GM21390 (cell line): ENCODE results near the gene RAVER2.
"Not testable (repeated sequence)": the region's sequence is repeated elsewhere in the genome, so short reads cannot be mapped to it uniquely, and the experiment has no call there.

Source experiments
- ATAC-seq: cut with Tn5 transposase; IDR thresholded peaks from one replicate; pipeline ENCODE4 v1.9.1; 2021; ENCODE audit not compliant: unreplicated experiment

RAVER2 gene

DNA sequence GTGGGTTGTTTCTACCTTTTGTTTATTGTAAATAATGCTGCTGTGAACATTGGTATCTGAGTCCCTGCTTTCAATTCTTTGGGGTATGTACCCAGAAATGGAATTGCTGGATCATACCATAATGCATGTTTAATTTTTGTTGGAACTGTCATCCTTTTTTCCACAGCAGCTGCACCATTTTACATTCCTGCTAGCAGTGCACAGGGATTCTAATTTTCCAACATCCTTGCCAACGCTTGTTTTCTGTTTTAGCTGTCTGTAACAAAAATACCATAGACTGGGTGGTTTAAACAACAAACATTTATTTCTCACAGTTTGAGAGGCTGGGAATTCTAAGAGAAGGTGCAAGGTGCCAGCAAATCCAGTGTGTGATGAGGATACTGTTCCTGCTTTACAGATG, 65.1 kb downstream of the RAVER2 start:
- ATAC-seq, result no peak

DNA sequence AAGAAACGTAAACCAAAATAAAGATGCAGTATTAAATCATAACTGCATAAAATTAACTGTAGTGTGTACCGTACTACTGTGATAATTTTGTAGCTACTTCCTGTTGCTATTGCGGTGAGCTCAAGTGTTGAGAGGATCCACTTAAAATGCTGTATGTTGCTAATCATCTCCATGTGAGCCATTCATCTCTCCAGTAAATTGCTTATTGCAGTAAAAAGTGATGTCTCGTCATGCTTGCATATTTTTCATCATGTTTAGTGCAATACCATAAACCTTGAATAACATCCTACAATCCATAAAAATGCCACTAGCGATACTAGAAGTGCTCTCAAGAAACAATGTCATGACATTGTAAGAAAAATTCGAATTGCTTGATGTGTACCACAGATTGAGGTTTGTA, 66.3 kb downstream of the RAVER2 start:
- ATAC-seq, result no peak

DNA sequence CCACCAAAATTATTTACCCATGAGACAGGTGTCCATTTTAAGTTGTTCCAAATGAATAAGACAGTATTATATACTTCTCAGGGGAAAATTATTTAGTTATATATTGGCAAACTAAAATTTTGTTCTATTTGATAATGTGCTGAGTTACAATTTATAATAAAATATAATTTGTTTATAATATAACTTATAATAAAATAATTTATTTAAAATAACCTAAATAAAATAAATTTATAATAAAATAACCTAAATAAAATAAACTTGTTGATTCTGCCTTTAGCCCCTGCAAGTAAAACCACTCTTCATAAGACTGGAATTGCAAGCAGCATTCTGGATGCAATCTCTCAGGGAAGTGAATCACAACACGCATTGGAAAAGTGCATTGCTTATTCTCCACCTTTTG, 69.6 kb downstream of the RAVER2 start:
- no peak for ATAC-seq

DNA sequence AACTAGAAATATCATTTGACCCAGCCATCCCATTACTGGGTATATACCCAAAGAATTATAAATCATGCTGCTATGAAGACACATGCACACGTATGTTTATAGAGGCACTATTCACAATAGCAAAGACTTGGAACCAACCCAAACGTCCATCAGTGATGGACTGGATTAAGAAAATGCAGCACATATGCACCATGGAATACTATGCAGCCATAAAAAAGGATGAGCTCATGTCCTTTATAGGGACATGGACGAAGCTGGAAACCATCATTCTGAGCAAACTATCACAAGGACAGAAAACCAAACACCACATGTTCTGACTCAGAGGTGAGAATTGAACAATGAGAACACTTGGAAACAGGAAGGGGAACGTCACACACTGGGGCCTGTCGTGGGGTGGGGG, 72.5 kb downstream of the RAVER2 start:
- not testable (repeated sequence) for ATAC-seq

DNA sequence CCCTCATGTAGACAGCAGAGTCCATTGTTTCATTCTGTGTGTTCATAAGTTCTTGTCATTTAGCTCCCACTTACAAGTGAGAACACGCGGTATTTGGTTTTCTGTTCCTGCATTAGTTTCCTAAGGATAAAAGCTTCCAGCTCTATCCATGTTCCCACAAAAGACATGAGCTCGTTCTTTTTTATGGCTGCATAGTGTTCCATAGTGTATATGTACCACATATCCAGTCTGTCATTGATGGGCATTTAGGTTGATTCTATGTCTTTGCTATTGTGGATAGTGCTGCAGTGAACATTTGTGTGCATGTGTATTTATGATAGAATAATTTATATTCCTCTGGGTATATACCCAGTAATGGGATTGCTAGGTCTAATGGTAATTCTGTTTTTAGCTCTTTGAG, 75.7 kb downstream of the RAVER2 start:
- not testable (repeated sequence) for ATAC-seq

DNA sequence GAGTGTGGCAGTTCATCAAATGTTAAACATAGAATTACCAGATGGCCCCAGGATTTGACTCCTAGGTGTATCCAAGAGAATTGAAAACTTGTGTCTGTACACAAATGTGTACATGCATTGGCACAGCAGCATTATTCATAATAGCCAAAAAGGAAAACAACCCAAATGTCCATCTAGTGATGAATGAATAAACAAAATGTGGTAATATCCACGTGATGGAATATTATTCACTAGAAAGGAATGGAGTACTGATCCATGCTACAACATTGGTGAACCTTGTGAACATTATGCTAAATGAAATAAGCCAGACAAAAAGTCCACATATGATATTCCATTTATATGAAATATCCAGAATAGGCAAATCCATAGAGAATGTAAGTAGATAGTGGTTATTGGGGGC, 77.7 kb downstream of the RAVER2 start:
- no peak for ATAC-seq

DNA sequence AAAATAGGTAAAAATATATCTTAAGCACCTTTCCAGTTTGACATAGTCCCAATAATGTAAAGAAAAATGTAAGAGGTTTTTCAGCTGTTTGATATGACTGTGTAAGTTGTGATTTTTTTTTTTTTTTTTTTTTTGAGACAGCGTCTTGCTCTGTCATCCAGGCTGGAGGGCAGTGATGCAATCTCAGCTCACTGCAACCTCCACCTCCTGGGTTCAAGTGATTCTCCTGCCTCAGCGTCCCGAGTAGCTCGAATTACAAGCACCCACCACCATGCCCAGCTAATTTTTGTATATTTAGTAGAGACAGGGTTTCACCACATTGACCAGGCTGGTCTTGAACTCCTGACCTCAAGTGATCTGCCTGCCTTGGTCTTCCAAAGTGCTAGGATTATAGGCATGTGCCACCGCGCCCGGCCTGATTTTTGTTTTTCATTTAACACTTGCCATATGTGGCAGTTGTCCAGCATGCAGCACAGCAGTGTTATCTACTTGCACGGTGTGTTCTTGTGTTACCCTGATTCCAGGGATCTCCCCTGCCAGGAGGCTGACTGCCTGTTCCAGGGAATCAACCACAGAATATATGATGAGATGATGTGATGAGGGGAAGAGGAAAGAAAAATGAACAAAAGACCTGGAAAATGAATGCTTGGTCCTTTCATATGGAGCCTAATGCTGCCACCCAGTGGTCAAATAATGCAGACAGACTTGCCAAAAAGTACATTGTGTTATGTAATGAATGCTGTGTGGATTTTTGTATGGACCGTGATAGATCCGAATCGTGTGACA, 79.0 kb downstream of the RAVER2 start:
- peak; percentile 63 for ATAC-seq

DNA sequence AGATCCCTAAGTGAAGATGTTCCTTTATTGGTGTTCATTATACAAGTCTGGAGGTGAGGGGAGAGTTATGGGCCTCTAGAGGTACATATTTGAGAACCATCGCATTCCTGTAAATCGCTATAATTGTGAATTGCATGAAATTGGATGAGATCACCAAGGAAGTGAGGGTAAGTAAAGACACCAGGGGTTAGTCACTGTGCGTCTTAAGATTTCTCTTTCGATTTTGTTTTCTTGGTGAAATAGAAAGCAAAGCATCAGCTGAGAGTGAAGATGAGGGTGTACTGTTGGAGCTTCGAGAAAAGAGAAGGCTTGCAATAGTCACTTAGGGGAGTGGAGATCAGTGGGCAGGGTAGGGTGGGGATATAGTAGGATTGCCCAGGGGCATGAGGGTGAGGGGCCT, 82.1 kb downstream of the RAVER2 start:
- peak; percentile 51 for ATAC-seq

DNA sequence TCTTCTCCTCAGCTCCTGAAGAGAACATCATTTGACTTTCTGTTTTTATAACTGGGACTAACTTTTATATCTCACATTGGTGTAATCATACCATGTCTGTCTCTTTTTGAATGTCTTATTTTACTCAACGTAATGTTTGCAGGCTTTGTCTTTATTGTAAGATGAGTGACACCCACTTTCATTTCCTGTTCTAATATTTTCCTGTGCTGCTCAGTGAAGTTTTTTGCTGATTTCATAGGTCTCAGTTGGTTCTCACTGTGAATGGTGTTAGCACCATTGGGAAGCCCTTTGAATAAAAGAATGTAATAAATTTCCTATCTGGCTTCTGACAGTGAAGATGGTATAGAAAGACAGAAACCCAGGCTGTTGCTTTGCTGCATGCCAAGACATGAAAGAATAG, 84.0 kb downstream of the RAVER2 start:
- no peak for ATAC-seq

DNA sequence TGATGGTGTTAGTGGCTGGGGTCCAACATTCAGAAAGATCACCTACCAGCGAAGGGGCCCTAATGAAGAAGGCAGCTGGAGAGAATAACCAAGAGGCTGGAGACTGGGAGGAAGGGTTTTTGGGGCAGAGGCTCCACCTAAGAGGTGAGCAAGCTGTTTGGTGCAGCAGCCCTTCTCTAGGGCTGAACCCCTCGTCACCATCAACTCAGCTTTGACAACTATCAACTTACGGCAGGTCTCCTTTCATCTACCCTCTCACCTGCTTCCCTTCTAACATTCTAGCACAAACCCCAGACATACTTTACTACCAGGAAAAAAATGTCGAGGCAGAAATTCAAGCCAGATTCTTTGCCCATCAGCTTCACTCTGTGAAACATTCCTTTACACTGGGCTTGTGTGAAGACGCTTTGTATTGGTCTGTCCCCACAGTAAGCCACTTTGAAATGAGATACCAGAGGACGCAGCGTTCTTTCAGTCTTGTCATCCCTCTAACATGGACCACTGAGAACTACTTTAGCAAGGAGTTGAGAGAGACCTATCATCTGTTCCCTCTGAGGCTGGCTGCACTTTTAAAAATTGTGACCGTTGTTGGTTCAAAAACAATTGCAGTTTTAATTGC, 84.6 kb downstream of the RAVER2 start:
- ATAC-seq, result no peak

DNA sequence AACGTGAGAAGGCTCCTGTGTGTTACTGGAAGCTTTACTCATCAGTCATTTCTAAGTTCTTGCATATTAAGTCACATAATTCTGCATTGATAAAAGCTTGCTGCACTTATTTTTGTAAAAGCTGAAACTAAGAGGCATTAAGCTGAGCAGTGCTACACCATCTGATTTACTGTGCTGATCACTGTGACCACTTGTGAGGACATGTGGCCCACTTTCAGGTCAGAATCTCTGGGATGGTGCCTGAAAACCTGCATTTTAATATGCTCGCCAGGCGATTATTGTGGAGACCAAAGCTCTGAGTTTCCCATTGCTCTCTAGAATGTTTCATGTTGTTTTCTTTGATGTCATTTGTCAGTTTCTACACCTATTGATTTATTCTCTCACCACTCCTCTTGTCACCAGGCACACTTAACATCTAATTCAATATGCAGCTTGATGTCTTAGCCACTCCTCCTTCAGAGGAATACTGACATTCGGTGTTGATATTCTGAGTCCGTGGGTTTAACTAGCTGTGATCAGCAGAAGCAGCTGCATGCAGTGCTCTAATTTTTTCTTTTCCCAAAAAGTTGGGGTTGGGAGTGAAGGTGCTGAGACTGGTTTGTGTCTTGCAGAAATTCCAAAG, 85.3 kb downstream of the RAVER2 start:
- no peak for ATAC-seq

DNA sequence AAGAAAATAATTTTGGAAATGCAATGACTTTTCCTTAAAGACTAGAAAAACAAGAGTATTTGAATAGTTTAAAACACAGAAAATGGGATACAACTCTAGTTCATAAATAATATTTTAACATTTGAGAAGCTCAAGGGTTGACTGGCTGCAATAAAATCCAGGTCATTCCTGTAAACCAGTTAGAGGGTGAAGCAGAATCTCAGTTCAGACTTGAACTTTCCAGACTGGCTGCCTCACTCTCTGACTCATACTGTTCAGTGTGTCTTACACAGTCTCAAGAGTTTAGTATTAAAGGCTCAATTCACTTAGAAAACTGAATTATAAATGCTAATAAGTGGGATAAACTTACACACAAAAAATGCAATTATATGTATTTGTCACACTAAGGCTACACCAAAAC, 89.9 kb downstream of the RAVER2 start:
- no peak for ATAC-seq

DNA sequence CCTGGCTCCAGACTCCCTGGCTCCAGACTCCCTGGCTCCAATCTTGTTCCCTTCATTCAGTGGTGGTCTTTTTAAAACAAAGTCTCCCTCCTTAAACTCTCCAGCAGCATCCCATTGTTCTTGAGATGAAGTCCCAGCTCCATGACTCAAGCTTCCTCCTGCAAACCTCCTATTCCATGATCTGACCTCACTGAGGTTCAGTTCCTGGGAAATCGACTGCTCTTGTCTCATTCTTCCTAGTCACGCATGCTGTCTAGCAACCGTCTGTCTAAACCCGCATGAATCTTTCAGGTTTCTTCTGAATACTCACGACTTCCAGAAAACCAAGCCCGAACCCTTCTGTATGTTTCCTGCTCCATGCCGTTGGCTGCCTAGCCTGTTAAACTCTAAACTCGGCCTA, 91.9 kb downstream of the RAVER2 start:
- ATAC-seq, result no peak

DNA sequence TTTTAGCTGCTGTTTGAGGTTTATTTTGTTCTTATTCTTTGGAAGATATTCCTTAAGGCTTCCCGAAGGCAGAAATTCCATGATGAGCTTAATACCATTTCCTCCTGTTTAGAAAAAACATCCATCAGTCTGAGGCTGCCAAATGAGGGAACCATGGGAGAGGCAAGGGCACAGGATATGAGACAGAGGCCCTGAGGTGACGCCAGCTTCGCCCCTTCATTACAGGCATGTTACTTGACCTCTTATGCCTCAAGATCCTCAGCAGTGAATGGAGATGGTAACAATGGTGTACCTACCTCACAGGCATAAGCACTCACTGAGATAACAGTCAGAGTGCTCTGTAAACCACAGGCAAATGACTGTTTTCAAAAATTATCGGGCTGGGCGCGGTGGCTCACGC, 93.6 kb downstream of the RAVER2 start:
- ATAC-seq, result no peak

DNA sequence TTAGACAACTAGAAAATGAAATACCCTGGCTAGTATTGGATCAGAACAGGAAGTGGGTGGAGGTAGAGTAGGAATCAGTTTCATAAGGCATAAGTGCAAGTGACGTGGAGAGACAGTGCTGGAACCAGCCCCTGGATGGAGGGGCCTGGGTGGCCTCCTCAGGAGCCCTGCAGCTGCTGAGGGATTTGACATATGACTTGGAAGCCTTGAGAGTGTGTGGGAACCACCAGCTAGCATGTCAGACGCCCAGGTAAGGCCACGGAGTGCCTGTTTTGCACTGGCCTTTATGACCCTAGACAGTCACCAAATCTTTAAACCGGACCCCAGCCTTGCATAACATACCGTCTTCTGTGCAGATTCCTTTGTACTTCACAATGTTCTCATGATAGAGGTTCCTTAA, 94.4 kb downstream of the RAVER2 start:
- ATAC-seq, result no peak

DNA sequence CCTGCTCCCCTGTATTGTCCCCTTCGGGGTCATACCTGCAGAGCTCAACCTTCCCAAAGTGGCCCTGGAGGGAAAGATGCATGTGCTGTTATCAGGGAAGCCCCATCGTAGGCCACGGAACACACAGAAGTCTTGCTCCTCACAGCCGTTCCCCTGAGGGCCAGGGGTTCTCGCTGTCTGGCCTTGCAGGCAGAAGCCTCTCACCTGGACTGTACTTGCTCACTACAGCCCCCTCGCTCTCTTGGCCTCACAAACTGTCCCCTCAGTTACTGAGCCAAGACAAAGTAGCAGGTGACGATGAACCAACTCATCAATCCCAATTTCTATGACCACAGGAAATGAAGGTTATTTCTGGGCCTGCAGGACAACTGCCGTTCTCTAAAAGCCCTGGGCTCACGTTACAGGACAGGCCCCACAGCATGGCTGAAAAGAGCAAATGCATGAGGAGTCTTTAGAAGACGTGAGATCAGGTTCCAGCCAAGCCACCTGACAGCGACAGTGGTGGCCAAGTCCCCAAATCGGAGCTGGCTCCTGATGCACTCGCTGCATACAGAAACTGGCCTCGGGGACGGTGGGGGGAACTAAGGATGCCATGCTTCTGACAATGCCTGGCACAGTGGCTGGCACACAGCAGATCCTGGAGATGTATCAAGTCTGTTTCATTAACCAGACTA, 95.0 kb downstream of the RAVER2 start:
- no peak for ATAC-seq

DNA sequence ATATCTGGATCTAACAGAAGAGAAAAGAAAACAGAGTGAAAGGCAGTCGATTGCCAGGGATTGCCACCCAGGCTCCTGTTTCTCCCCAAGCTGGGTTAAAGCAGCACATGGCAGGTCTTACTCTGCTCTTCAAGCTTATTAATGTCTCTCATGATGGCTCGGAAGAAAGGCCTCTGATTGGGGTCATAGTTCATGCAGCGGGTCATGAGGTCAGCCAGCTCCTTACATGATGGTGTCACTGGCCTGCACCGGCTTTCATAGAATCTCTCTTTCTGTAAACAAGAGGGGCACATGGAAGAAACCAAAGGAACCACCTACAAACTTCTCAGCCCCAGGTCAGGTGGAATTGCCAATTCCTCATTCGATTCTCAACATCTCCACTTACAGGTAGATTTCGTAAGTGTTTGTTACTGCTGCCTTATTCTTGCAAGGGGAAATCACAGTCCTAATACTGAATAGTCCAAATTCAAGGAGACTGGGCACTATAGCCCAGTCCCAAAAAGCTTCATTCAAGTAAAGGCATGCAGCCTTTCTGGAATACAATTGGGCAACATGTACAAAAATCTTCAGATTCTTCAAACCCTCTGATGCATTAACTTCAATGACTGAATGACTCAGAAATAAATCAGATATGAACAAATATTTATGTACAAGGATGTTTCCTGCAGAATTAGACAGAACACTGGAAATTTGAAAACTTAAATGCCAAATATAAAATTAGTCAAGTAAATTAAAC, 96.6 kb downstream of the RAVER2 start:
- no peak for ATAC-seq

DNA sequence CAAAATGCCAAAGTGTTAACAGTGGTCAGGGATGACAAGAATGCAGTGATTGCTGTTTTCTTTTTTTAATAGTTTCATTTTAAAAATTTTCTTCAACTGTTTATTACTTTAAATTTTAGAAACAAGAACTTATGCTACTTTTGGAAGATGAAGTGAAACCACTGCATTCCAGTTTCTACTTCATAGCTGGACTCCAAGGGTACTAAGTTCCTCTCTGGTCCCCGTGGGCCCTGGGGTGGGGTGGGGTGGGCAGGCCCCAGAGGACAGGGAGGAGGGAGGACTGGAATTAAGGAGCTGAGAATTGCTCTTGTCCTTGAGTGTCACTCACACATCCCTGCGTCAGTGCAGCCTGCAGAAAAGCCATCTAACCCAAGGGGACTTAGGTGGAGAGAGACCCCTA, 97.3 kb downstream of the RAVER2 start:
- ATAC-seq, result no peak

DNA sequence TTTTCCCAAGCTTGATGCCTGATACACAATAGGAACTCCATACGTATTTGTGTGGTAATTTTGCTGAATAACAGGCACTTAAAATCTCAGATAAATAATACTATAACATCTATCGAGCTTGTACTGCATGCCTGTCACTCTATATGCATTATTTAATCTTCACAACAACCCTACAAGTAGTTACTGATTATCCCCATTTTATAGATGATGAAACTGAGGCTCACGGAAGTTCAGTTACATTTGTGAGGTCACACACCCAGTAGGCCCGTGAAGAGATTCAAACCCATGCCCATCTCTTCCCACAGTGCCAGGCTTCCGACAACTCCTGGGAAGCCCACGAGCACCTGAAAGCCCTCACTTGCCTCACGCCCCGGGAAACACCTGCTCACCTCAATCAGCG, 98.8 kb downstream of the RAVER2 start:
- no peak for ATAC-seq

DNA sequence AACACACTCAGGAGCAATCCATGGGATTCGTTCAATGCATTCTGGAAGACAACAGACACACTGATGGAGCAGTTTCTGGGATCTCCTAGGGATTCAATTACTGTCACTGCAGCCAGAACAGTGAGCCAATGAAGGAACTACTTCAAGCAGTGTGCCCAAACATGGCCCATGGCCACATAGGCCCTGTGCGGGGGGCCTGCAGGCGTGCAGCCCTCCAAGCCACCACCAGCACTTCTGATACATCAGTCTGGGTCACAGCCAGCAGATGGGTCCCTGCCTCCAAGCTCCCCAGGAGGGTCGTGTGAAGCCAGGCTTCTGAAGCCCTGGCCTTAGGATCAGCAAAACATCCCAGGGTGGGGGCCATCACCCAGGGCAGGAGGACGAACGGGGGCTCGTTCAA, 99.3 kb downstream of the RAVER2 start:
- no peak for ATAC-seq

DNA sequence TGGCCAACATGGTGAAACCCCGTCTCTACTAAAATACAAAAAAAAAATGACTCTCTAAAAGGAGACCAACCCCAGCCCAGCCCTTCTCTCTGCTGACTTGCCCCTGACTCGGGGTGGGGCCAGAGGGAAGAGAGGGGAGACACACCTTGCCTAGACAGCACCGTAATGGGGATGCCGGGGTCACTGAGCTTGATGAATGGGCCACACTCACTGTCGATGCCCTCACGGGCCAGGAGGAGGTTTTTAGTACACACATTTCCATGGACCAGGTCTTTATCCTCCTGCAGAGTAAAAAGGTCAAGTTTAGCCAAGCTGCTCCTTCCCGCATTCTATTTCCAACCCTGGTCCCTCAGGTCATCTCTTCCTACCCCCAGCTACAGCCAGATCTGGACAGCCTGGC, 99.7 kb downstream of the RAVER2 start:
- no peak for ATAC-seq
